Mesendoderm (in vitro differentiated cells): ENCODE measurements around the gene ZNF397.

Source experiments
- DNase-seq: peaks from one replicate; pipeline ENCODE4 v3.0.0; 2013
- H2AK5ac ChIP-seq: 2 replicates; pipeline ENCODE4 v1.6.1; 2013; ENCODE audit warnings: low read length, inconsistent platforms
- H2BK120ac ChIP-seq: 2 replicates; pipeline ENCODE4 v1.6.1; 2013; ENCODE audit warnings: low read depth, mild to moderate bottlenecking, low read length, moderate library complexity, mixed read lengths
- H2BK15ac ChIP-seq: replicated peaks from 2 replicates; pipeline ENCODE4 v1.6.1; 2013; ENCODE audit warnings: low read depth, mild to moderate bottlenecking, moderate library complexity
- H2BK5ac ChIP-seq: 2 replicates; pipeline ENCODE4 v1.6.1; 2013; ENCODE audit warnings: low read length, inconsistent platforms
- H3K18ac ChIP-seq: 2 replicates; pipeline ENCODE4 v1.6.1; 2013; ENCODE audit warnings: mild to moderate bottlenecking, low read length, mixed read lengths
- H3K23ac ChIP-seq: one replicate; pipeline ENCODE4 v1.6.1; 2013; ENCODE audit warnings: low read length
- H3K27ac ChIP-seq: 2 replicates; pipeline ENCODE4 v1.5.1; 2013; ENCODE audit warnings: low read depth, mild to moderate bottlenecking, inconsistent platforms, low read length, moderate library complexity
- H3K27me3 ChIP-seq: 2 replicates; pipeline ENCODE4 v1.6.1; 2013; ENCODE audit warnings: low read length, control low read depth, mild to moderate bottlenecking, inconsistent platforms; ENCODE audit not compliant: insufficient read depth, poor library complexity
- H3K36me3 ChIP-seq: 2 replicates; pipeline ENCODE4 v1.6.1; 2013; ENCODE audit warnings: low read length, inconsistent platforms; ENCODE audit not compliant: control insufficient read depth, insufficient read depth
- H3K4ac ChIP-seq: one replicate; pipeline ENCODE4 v1.6.1; 2013; ENCODE audit warnings: low read depth, mild to moderate bottlenecking, low read length, moderate library complexity
- H3K4me1 ChIP-seq: 2 replicates; pipeline ENCODE4 v1.6.1; 2013; ENCODE audit warnings: low read depth, low read length, inconsistent platforms; ENCODE audit not compliant: control insufficient read depth
- H3K4me2 ChIP-seq: 2 replicates; pipeline ENCODE4 v1.6.1; 2013; ENCODE audit warnings: low read length
- H3K4me3 ChIP-seq: 2 replicates; pipeline ENCODE4 v1.5.1; 2013; ENCODE audit warnings: mild to moderate bottlenecking, low read length
- H3K56ac ChIP-seq: one replicate; pipeline ENCODE4 v1.6.1; 2013; ENCODE audit warnings: low read length
- H3K79me1 ChIP-seq: 2 replicates; pipeline ENCODE4 v1.6.1; 2013; ENCODE audit warnings: low read length, inconsistent platforms
- H3K79me2 ChIP-seq: 2 replicates; pipeline ENCODE4 v1.6.1; 2013; ENCODE audit warnings: mild to moderate bottlenecking, low read length; ENCODE audit not compliant: control insufficient read depth, insufficient read depth
- H3K9ac ChIP-seq: 2 replicates; pipeline ENCODE4 v1.6.1; 2013; ENCODE audit warnings: low read length, inconsistent platforms
- H4K5ac ChIP-seq: one replicate; pipeline ENCODE4 v1.6.1; 2013; ENCODE audit warnings: low read length
- H4K8ac ChIP-seq: one replicate; pipeline ENCODE4 v1.6.1; 2013; ENCODE audit warnings: low read depth, mild to moderate bottlenecking, control low read depth, low read length, moderate library complexity
- WGBS: extraction: QIAGEN DNeasy Blood & Tissue Kit; methylation state at CpG from one replicate; pipeline ENCODE4 v1.1.7; 2013; ENCODE audit warnings: low lambda C conversion rate, missing lambda C conversion rate; ENCODE audit not compliant: insufficient coverage; ENCODE audit errors: extremely low coverage; 5-methylcytosine and 5-hydroxymethylcytosine counted together

ZNF397 gene

DNA sequence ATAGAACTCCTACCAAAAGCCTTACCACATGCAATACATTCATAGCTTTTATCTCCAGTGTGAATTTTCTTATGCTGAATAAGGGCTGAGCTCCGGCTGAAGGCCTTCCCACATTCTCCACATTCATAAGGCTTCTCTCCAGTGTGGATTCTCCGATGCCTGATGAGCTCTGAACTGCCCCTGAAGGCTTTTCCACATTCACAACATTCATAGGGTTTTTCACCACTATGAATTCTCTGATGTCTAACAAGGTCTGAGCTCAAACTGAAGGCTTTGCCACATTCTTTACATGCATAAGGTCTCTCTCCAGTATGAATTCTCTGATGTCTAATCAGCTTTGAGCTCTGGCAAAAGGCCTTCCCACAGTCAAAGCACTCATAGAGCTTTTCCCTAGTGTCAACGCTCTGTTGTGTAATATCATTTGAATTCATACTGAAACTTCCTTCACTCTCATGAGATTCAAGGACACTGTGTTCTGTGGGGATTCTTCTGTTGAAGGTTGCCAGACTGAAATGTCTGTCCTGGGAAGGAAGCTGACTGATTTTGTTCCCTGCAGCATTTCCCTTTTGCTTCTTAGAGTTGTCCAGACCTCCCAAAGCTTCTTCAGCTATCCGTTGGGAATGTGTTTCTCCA, 12.9 kb downstream of the ZNF397 start:
- H3K4me2 ChIP-seq, result no peak overlapping the region
- WGBS, result no CpG with 5 or more reads among the region's 4 CpGs
- no peak overlapping the region for H3K27ac ChIP-seq
- DNase-seq, result no peak
- H2BK15ac ChIP-seq, result no peak overlapping the region
- no peaks in the 10 kb centered on the region for H3K79me2 ChIP-seq
- H3K79me1 ChIP-seq, result no peaks in the 10 kb centered on the region
- H3K56ac ChIP-seq, result no peak overlapping the region
- no peak overlapping the region for H3K9ac ChIP-seq
- no peaks in the 10 kb centered on the region for H3K36me3 ChIP-seq
- no peak overlapping the region for H3K4me3 ChIP-seq
- H3K4ac ChIP-seq, result no peak overlapping the region
- H2BK120ac ChIP-seq, result no peak overlapping the region
- no peak overlapping the region for H4K5ac ChIP-seq
- no peak overlapping the region for H3K23ac ChIP-seq
- no peaks in the 10 kb centered on the region for H3K4me1 ChIP-seq
- H2BK5ac ChIP-seq, result no peak overlapping the region
- H2AK5ac ChIP-seq, result no peak overlapping the region
- H4K8ac ChIP-seq, result no peak overlapping the region
- H3K18ac ChIP-seq, result no peak overlapping the region
- no peaks in the 10 kb centered on the region for H3K27me3 ChIP-seq

DNA sequence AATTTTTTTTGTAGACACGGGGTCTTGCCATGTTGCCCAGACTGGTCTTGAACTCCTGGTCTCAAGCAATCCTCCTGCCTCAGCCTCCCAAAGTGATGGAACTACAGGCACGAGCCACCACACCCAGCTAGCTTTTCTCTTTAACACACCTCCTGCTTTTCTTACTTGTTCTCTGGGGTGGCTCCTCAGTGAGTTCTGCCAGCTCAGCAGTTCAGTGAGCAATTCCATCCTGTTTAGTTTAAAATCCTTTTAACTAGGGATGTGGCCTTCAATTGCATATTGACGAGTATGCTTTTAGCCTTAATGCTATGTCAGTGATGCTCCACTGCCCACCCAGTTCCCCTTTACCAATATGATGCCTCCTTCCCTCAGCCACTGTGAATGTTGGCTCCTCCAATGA, 16.1 kb downstream of the ZNF397 start:
- Histone ChIP-seq H2BK5ac (no peak overlapping the region), H3K79me1 (no peaks in the 10 kb centered on the region), H3K4ac (no peak overlapping the region), H4K5ac (no peak overlapping the region), H2AK5ac (no peak overlapping the region), H3K56ac (no peak overlapping the region), H3K27me3 (no peaks in the 10 kb centered on the region), H3K36me3 (no peaks in the 10 kb centered on the region), H3K4me1 (no peaks in the 10 kb centered on the region), H3K23ac (no peak overlapping the region), H3K4me2 (no peak overlapping the region), H2BK15ac (no peak overlapping the region), H3K27ac (no peak overlapping the region), H3K18ac (no peak overlapping the region), H3K9ac (no peak overlapping the region), H2BK120ac (no peak overlapping the region), H4K8ac (no peak overlapping the region), H3K4me3 (no peak overlapping the region), H3K79me2 (no peaks in the 10 kb centered on the region)
- DNase-seq, result no peak
- no CpG with 5 or more reads among the region's 3 CpGs for WGBS

DNA sequence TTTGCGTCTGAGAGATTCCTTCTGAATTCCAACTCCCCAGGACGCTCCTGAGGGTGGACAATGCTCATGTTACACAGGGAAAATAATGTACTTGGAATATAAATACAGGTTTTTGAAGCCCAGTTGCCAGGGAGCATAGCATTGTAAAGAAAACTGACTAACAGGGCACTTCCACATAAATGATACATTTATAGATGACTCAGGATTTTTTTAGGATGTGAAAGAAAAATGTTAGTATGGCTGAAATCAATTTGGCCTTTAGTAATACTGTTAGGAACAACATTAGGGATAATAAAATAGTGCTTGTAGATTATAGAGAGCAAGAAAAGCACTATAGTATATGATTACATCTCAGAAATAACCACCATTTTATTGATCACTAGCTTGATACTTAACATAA, 23.6 kb downstream of the ZNF397 start:
- Histone ChIP-seq H2BK15ac (no peak overlapping the region), H4K8ac (no peak overlapping the region), H3K56ac (no peak overlapping the region), H3K4me1 (no peaks in the 10 kb centered on the region), H4K5ac (no peak overlapping the region), H2BK120ac (no peak overlapping the region), H2AK5ac (no peak overlapping the region), H3K23ac (no peak overlapping the region), H3K18ac (no peak overlapping the region), H3K79me1 (no peaks in the 10 kb centered on the region), H3K4me3 (no peak overlapping the region), H3K4ac (no peak overlapping the region), H3K27me3 (no peaks in the 10 kb centered on the region), H3K27ac (no peak overlapping the region), H3K4me2 (no peak overlapping the region), H3K36me3 (no peaks in the 10 kb centered on the region), H3K79me2 (no peaks in the 10 kb centered on the region), H3K9ac (no peak overlapping the region), H2BK5ac (no peak overlapping the region)
- DNase-seq, result no peak
- WGBS, result no CpG with 5 or more reads among the region's 2 CpGs

DNA sequence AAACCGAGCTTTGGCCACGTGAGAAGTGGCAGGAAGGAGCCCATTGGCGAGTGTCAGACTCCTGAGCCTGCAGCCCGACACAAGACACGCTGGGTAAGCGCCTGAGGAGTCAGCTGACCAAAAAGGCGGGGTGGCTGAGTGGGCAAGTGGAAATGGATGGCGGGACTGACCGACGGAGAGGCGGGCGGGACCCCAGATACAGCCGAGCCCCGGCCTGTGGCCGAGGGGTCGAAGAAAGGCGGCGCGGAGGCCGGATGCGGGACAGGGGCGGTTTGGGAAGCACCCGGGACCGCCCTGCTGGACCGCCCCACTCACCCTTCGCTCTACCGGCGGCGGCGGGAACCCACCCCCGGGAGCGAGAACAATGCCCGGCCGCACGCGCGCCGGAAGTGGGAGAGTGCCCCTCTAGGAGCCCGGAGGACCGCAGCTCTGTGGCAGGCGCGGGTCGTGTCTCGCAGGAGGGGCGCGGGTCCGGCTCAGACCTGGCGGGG, 26.4 kb downstream of the ZNF397 start:
- no peak overlapping the region for H2AK5ac ChIP-seq
- no peaks in the 10 kb centered on the region for H3K27me3 ChIP-seq
- H3K79me1 ChIP-seq, result no peaks in the 10 kb centered on the region
- H3K4me2 ChIP-seq, result no peak overlapping the region
- no peak for DNase-seq
- no peak overlapping the region for H2BK120ac ChIP-seq
- no peaks in the 10 kb centered on the region for H3K79me2 ChIP-seq
- no peak overlapping the region for H2BK5ac ChIP-seq
- H3K4ac ChIP-seq, result no peak overlapping the region
- no peak overlapping the region for H2BK15ac ChIP-seq
- no peak overlapping the region for H3K23ac ChIP-seq
- no peak overlapping the region for H4K5ac ChIP-seq
- no peak overlapping the region for H3K56ac ChIP-seq
- no peak overlapping the region for H3K27ac ChIP-seq
- no peak overlapping the region for H4K8ac ChIP-seq
- WGBS, result no CpG with 5 or more reads among the region's 48 CpGs
- H3K36me3 ChIP-seq, result no peaks in the 10 kb centered on the region
- no peak overlapping the region for H3K4me3 ChIP-seq
- H3K4me1 ChIP-seq, result no peaks in the 10 kb centered on the region
- no peak overlapping the region for H3K18ac ChIP-seq
- no peak overlapping the region for H3K9ac ChIP-seq

DNA sequence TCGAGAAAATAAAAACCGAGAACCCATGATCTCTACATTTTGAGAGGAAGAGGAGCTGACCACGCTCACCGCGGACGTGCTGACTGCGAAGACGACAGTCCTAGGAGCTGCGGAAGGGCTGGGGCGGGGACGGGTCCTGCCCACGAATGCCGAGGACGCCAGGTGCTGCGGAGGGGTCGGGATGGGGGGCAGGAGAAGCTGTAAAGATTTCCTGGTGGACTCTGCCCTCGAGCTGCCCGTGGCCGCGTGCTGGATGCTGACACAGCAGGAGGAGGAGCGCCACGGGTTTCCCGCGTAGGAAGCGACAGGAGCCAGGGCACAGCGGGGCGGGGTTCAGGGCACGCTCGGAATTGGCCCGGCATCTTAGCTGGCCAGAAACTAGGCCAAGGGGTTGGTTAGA, 27.0 kb downstream of the ZNF397 start:
- no peak overlapping the region for H4K5ac ChIP-seq
- no peaks in the 10 kb centered on the region for H3K36me3 ChIP-seq
- WGBS, result no CpG with 5 or more reads among the region's 30 CpGs
- no peaks in the 10 kb centered on the region for H3K27me3 ChIP-seq
- no peak overlapping the region for H3K18ac ChIP-seq
- H3K56ac ChIP-seq, result no peak overlapping the region
- no peak overlapping the region for H3K4me3 ChIP-seq
- no peak overlapping the region for H4K8ac ChIP-seq
- H3K79me2 ChIP-seq, result no peaks in the 10 kb centered on the region
- H3K4me2 ChIP-seq, result no peak overlapping the region
- no peak overlapping the region for H3K9ac ChIP-seq
- H3K27ac ChIP-seq, result no peak overlapping the region
- H2BK5ac ChIP-seq, result no peak overlapping the region
- no peak overlapping the region for H2BK120ac ChIP-seq
- H3K4me1 ChIP-seq, result no peaks in the 10 kb centered on the region
- no peak overlapping the region for H2BK15ac ChIP-seq
- H3K79me1 ChIP-seq, result no peaks in the 10 kb centered on the region
- no peak for DNase-seq
- H3K4ac ChIP-seq, result no peak overlapping the region
- no peak overlapping the region for H3K23ac ChIP-seq
- no peak overlapping the region for H2AK5ac ChIP-seq

DNA sequence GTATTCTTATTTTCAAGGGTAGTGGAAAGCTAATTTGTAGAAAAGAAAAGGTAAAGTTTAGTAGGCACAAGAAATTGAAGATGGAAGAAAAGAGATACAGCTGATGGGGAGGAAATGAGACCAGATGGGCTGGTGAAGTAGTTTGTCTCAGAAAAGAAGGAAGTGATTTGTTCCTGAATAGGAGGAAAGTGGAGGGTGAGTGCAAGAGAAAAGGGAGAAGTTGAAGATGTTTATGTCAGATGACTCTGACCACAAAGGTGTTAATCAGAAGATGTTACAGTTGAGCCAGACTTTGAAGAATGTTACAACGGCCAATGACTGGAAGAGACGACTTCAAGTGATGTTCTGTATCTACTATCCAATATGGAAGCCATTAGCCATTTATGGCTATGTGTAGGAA, 28.0 kb downstream of the ZNF397 start:
- H3K4me2 ChIP-seq, result no peak overlapping the region
- H3K4ac ChIP-seq, result no peak overlapping the region
- H3K27ac ChIP-seq, result no peak overlapping the region
- WGBS, result no CpG with 5 or more reads among the region's 2 CpGs
- H2BK120ac ChIP-seq, result no peak overlapping the region
- H3K79me2 ChIP-seq, result no peaks in the 10 kb centered on the region
- no peak overlapping the region for H2AK5ac ChIP-seq
- no peaks in the 10 kb centered on the region for H3K4me1 ChIP-seq
- DNase-seq, result no peak
- no peak overlapping the region for H3K4me3 ChIP-seq
- no peak overlapping the region for H4K5ac ChIP-seq
- H2BK15ac ChIP-seq, result no peak overlapping the region
- H3K9ac ChIP-seq, result no peak overlapping the region
- no peak overlapping the region for H2BK5ac ChIP-seq
- no peak overlapping the region for H3K56ac ChIP-seq
- no peaks in the 10 kb centered on the region for H3K36me3 ChIP-seq
- H3K27me3 ChIP-seq, result no peaks in the 10 kb centered on the region
- H4K8ac ChIP-seq, result no peak overlapping the region
- no peak overlapping the region for H3K18ac ChIP-seq
- H3K79me1 ChIP-seq, result no peaks in the 10 kb centered on the region
- no peak overlapping the region for H3K23ac ChIP-seq
